ENCODE data around the gene STARD3. TPM values are rescaled to one million over a fixed set of nuclear protein-coding genes. Genes with fewer than 3 reads are reported as not detected.

STARD3 gene
- total and polyA plus RNA-seq, 12 donors: 38.6 to 220 (median 93.6) TPM

DNA sequence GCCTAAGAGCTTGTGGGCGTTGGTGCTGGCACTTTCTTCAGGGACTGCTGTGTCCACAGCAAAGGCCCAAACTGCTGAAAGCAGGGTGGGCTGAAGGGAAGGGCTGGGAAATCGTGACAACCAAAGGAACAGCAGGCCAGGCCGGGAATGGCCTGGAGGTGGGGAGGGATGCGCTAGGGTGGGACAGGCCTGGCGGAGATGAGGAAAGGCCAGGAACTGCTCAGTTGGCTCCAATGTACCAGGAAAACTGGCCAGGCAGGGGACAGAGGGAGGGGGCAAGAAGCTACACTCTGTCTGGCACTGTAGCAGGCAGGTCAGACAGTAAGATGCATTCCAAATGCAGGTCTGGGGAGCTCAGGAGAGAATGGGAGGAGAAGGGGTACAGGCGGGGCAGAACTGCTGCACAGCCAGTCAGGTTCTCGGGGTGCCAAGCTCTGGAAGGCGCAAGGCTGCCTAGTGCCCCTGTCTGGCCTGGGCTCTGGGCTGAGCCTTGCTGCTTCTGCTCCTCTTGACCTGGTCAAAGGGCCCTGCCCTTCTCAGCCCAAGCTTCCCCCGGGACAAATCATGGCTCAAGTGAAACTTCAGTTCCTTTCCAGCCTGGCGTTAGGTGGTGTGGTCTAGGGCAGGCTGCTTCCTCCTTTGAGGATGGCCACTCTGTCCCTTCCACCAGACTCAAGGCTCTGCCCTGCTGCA lies 38.6 kb downstream of the STARD3 start:
- H3K4me3 ChIP-seq: no peak overlapping the region
- H3K36me3 ChIP-seq (replicated peaks in 1 of 2): no peaks in the 10 kb centered on the region
- H3K9me3 ChIP-seq (replicated peaks in 1 of 3): no peaks in the 10 kb centered on the region
- peak overlapping the region in 2 of 5 donors; percentile 12 to 29 for H3K27ac ChIP-seq
- 81 to 90% (median 83%) methylated on average over 8 to 10 of the region's 10 CpGs for WGBS, 4 donors
- H3K4me1 ChIP-seq (replicated peaks in 1 of 2): peaks cover 0 to 5% of the 10 kb centered on the region in 2 donors
- intact Hi-C loops (cut with DNase I): no loop called here
- peaks cover 9% of the 10 kb centered on the region for H3K27me3 ChIP-seq
- TF ChIP-seq POLR2A (IDR thresholded peaks at IDR 0.05): no peak
- no peak for DNase-seq

DNA sequence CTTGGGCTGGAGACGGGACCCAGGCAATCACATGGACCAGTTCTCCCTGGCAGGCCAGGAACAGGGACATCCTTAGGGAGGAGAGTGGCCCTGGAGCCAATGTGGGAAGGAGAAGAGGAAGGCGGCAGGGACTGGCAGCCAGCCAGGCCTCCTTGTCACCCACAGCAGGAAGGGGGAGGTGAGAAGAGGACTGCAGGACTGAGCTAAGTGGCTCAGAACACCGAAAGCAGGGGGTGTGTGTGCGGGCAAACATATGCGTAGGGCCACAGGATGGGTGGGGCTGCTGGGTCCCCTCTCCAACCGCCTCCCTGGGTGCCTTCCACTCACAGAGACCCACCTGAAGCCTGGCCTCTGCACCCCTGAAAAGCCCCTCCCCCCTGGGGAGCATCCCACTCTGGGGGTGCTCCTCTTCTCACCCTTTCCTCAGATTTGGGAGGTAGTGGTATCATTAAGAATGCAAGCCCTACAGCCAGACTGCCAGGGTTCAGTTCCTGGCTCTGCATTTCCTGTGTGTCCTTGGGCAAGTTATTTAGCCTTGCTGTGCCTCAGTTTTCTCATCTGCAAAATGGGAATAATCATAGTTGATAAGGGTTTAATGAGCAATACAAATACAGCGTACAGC lies 39.4 kb downstream of the STARD3 start:
- no peaks in the 10 kb centered on the region for H3K9me3 ChIP-seq (replicated peaks in 1 of 3)
- no peak overlapping the region for H3K4me3 ChIP-seq
- WGBS, 4 donors: 62 to 71% (median 67%) methylated on average over 6 to 7 of the region's 7 CpGs
- H3K27ac ChIP-seq: peak overlapping the region in 2 of 5 donors; percentile 7 to 12
- DNase-seq: peak in 3 of 7 donors; percentile 36 to 82 (median 48)
- no peak for TF ChIP-seq POLR2A (IDR thresholded peaks at IDR 0.05)
- TF ChIP-seq, protein P1, sequence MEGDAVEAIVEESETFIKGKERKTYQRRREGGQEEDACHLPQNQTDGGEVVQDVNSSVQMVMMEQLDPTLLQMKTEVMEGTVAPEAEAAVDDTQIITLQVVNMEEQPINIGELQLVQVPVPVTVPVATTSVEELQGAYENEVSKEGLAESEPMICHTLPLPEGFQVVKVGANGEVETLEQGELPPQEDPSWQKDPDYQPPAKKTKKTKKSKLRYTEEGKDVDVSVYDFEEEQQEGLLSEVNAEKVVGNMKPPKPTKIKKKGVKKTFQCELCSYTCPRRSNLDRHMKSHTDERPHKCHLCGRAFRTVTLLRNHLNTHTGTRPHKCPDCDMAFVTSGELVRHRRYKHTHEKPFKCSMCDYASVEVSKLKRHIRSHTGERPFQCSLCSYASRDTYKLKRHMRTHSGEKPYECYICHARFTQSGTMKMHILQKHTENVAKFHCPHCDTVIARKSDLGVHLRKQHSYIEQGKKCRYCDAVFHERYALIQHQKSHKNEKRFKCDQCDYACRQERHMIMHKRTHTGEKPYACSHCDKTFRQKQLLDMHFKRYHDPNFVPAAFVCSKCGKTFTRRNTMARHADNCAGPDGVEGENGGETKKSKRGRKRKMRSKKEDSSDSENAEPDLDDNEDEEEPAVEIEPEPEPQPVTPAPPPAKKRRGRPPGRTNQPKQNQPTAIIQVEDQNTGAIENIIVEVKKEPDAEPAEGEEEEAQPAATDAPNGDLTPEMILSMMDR (IDR thresholded peaks at IDR 0.05): no peak
- H3K27me3 ChIP-seq: peaks cover 4% of the 10 kb centered on the region
- intact Hi-C loops (cut with DNase I): no loop called here
- H3K4me1 ChIP-seq (replicated peaks in 1 of 2): peaks cover 0 to 5% of the 10 kb centered on the region in 2 donors
- no peaks in the 10 kb centered on the region for H3K36me3 ChIP-seq (replicated peaks in 1 of 2)

DNA sequence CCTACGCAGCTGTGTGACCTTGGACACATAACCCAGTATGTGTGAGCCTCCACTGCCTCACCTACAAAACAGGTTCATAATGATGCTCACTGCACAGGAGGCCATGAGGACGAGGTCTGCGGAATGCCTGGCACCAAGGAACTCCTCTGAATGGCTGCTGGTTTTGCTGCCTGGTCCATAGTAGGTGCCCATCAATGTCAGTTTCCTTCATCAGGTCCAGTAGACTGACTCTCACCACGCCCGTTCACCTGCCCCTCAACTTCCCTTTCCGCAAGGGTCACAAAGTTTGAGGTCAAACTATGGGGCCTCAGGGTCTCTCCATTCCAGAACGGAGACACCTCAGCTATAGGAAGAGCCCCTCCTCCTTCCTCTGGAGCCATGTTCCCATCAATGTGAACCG lies 40.1 kb downstream of the STARD3 start:
- WGBS, 4 donors: 78 to 97% (median 88%) methylated on average over 6 to 8 of the region's 8 CpGs
- H3K9me3 ChIP-seq (replicated peaks in 1 of 3): no peaks in the 10 kb centered on the region
- TF ChIP-seq POLR2A (IDR thresholded peaks at IDR 0.05): no peak
- TF ChIP-seq, protein P1 (IDR thresholded peaks at IDR 0.05): no peak
- H3K4me3 ChIP-seq: no peak overlapping the region
- no peak for DNase-seq
- intact Hi-C loops (cut with DNase I): no loop called here
- no peaks in the 10 kb centered on the region for H3K36me3 ChIP-seq (replicated peaks in 1 of 2)
- H3K27me3 ChIP-seq: no peaks in the 10 kb centered on the region
- peaks cover 0 to 5% of the 10 kb centered on the region in 2 donors for H3K4me1 ChIP-seq (replicated peaks in 1 of 2)
- no peak overlapping the region for H3K27ac ChIP-seq

- no peak for TF ChIP-seq POLR2A (IDR thresholded peaks at IDR 0.05)
- TF ChIP-seq, protein P1 (IDR thresholded peaks at IDR 0.05): no peak
- 67 to 84% (median 76%) methylated on average over 13 of the region's 13 CpGs for WGBS, 4 donors
- DNase-seq: peak in 2 of 7 donors; percentile 14 to 59
- Histone ChIP-seq H3K36me3 (replicated peaks in 1 of 2) (no peaks in the 10 kb centered on the region), H3K27me3 (no peaks in the 10 kb centered on the region), H3K4me1 (replicated peaks in 1 of 2) (peaks cover 0 to 5% of the 10 kb centered on the region in 2 donors), H3K9me3 (replicated peaks in 1 of 3) (no peaks in the 10 kb centered on the region), H3K27ac (no peak overlapping the region), H3K4me3 (no peak overlapping the region)
- intact Hi-C loops (cut with DNase I): no loop called here
Observed at GRCh38 chr17:39677542-39678339, 40.8 kb downstream of the STARD3 start.
